ENCODE data around the gene SLC22A17. TPM values are rescaled to one million over a fixed set of nuclear protein-coding genes. Genes with fewer than 3 reads are reported as not detected.

Gene SLC22A17
- total and polyA plus RNA-seq, 9 of the 15 experiments (the other 6 are each of a cell fraction or from before 2014, with no cell fraction given) = 0.07 to 0.09 TPM; not detected in 7

- TF ChIP-seq TEAD4 (IDR thresholded peaks at IDR 0.05; ENCODE audit: low read length) = peak; percentile 30; the same call in 1 of the 2 replicates
- TF ChIP-seq TEAD4 (CRISPR knock-in tag; IDR thresholded peaks at IDR 0.05; ENCODE audit: borderline replicate concordance) = no peak
- TF ChIP-seq ZNF766 (CRISPR knock-in tag; conservative IDR thresholded peaks at IDR 0.05) = peak; percentile 74
- TF ChIP-seq FOXJ2 (tag; IDR thresholded peaks at IDR 0.05) = peak; percentile 38; the same call in 1 of the 2 replicates
- 0 out of 2 replicates have a peak, but pooled peaks have one; percentile 34 for TF ChIP-seq ZNF311 (CRISPR knock-in tag; IDR thresholded peaks at IDR 0.05)
- peak; percentile 72 for TF ChIP-seq CHD1 (IDR thresholded peaks at IDR 0.05; ENCODE audit: low read length)
- TF ChIP-seq JUND (IDR thresholded peaks at IDR 0.05; ENCODE audit: borderline replicate concordance, low read depth, low read length) = no peak; the same call in none of the 2 replicates
- peak; percentile 10; the same call in 1 of the 3 replicates for TF ChIP-seq JUND (tag; IDR thresholded peaks at IDR 0.05; ENCODE audit: borderline replicate concordance, low read depth, low read length)
- TF ChIP-seq, protein P1, sequence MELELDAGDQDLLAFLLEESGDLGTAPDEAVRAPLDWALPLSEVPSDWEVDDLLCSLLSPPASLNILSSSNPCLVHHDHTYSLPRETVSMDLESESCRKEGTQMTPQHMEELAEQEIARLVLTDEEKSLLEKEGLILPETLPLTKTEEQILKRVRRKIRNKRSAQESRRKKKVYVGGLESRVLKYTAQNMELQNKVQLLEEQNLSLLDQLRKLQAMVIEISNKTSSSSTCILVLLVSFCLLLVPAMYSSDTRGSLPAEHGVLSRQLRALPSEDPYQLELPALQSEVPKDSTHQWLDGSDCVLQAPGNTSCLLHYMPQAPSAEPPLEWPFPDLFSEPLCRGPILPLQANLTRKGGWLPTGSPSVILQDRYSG (tag; conservative IDR thresholded peaks at IDR 0.05; ENCODE audit: low read depth) = 0 out of 2 replicates have a peak, but pooled peaks have one; percentile 51
- TF ChIP-seq HNRNPLL (IDR thresholded peaks at IDR 0.05; ENCODE audit: low read depth, low read length, poor library complexity, severe bottlenecking) = peak; percentile 82
- 0 out of 2 replicates have a peak, but pooled peaks have one; percentile 19 for TF ChIP-seq MTA1 (IDR thresholded peaks at IDR 0.05; ENCODE audit: borderline replicate concordance)
- TF ChIP-seq SMARCA5 (IDR thresholded peaks at IDR 0.05) = 0 out of 2 replicates have a peak, but pooled peaks have one; percentile 22
- peak; percentile 95 for TF ChIP-seq MTA3 (IDR thresholded peaks at IDR 0.05; ENCODE audit: borderline replicate concordance)
- peak; percentile 87 for TF ChIP-seq AFF4 (CRISPR knock-in tag; IDR thresholded peaks at IDR 0.05)
- TF ChIP-seq ATF1 (CRISPR knock-in tag; IDR thresholded peaks at IDR 0.05) = peak; percentile 25; the same call in 1 of the 2 replicates
- TF ChIP-seq ATF1 (tag; IDR thresholded peaks at IDR 0.05) = peak; percentile 98
- TF ChIP-seq, protein P2, sequence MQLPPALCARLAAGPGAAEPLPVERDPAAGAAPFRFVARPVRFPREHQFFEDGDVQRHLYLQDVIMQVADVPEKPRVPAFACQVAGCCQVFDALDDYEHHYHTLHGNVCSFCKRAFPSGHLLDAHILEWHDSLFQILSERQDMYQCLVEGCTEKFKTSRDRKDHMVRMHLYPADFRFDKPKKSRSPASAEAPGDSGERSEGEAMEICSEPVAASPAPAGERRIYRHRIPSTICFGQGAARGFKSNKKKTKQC (CRISPR knock-in tag; IDR thresholded peaks at IDR 0.05) = 0 out of 2 replicates have a peak, but pooled peaks have one; percentile 15
- peak; percentile 90 for TF ChIP-seq CHD2 (IDR thresholded peaks at IDR 0.05; ENCODE audit: low read depth, low read length)
- no peak; the same call in 1 of the 2 replicates for TF ChIP-seq NBN (IDR thresholded peaks at IDR 0.05; ENCODE audit: low read depth)
- 0 out of 2 replicates have a peak, but pooled peaks have one; percentile 27 for TF ChIP-seq LARP7 (IDR thresholded peaks at IDR 0.05)
- no peak for TF ChIP-seq ZNF133 (CRISPR knock-in tag; IDR thresholded peaks at IDR 0.05)
Observed at GRCh38 chr14:23320584-23321571, 31.8 kb downstream of the SLC22A17 start, which contains the start of gene PABPN1 (continued).
